Activated T-helper 1 cell treated with anti-CD3 and anti-CD28 coated beads, Interleukin-12 subunit alpha, Interleukin-12 subunit beta, Interleukin-2, Interleukin-4 antibody, amounts not matched to agents 30 ng/mL and 10 ng/mL and 1 ng/mL, durations not matched to agents 14 hours and 24 hours and 36 hours (primary cell): Measurements from ENCODE around the gene SKIC3. TPM values are rescaled to one million over a fixed set of nuclear protein-coding genes. Genes with fewer than 3 reads are reported as not detected.

ENCODE experiments used
- DNase-seq: peaks from one replicate; pipeline ENCODE4 v3.0.0; 2021; ENCODE audit warnings: low spot score
- H3K27ac Mint-ChIP-seq: one replicate; pipeline ENCODE4 v1.8.0; 2021; ENCODE audit warnings: mild to moderate bottlenecking, mixed read lengths
- H3K27me3 Mint-ChIP-seq: one replicate; pipeline ENCODE4 v1.8.0; 2022; ENCODE audit warnings: mild to moderate bottlenecking, moderate library complexity, mixed read lengths; ENCODE audit not compliant: insufficient read depth
- H3K36me3 Mint-ChIP-seq: one replicate; pipeline ENCODE4 v1.8.0; 2021; ENCODE audit warnings: low read depth, mixed read lengths
- H3K4me1 Mint-ChIP-seq: one replicate; pipeline ENCODE4 v1.8.0; 2021; ENCODE audit warnings: low read depth, mixed read lengths
- H3K4me3 Mint-ChIP-seq: one replicate; pipeline ENCODE4 v1.8.0; 2021; ENCODE audit warnings: mild to moderate bottlenecking, moderate library complexity, mixed read lengths
- H3K9me3 Mint-ChIP-seq: one replicate; pipeline ENCODE4 v1.8.0; 2021; ENCODE audit warnings: mixed read lengths
- intact Hi-C: fragments of 100-400 bp; cut with micrococcal nuclease; formaldehyde crosslinking; loops from one replicate; pipeline ENCODE4 v1.15.1; 2024
- total RNA-seq: library from RNA; stranded (reverse); gene quantifications from 2 replicates; pipeline ENCODE4 v1.2.3, GENCODE V29; 2022

Gene SKIC3
- total RNA-seq, 1 donor from 2014 or later, result 63.8 TPM

DNA sequence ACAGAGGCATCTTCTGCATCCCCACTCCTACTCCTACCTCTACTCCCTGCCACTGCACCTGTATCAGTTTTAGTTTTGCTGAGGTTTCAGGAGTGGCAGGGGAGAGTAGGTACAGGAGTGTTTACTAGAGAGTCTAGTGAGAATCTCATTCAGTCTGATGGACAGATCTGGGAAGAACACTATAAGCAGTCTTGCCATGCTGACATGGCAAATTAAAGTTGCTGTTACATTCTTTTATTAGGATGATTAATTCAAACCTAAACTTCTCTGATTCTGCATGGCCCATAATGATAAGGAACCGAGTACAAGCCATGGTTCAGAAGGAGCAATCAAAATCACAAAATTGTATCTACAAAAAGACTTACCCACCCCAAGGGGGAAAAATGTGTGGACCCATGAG lies 7.5 kb upstream of the SKIC3 start:
- Mint-ChIP-seq H3K27me3 (peaks cover 2% of the 10 kb centered on the region), H3K27ac (no peak overlapping the region), H3K4me1 (no peaks in the 10 kb centered on the region), H3K4me3 (no peak overlapping the region), H3K36me3 (peaks cover 2% of the 10 kb centered on the region), H3K9me3 (no peaks in the 10 kb centered on the region)
- intact Hi-C loops, result no loop called here
- DNase-seq, result no peak

DNA sequence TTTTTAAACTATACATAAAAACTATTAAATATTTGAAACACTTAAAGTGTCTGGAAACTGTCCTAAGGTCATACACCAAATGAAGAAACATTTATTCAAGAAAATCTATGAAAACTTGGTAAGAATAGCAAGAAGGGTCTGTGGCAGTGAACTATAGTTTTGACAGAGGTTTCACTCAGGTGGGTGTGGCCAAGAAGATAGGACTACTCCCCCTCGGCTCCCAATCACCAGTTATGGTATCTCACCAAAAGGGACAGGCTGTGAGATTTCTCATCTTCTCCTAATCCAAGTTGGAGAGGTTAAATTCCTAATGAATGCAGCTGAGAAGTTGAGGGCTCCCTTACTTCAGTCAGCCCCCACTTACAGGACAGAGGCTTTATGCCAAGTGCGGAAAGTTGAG lies 3.1 kb upstream of the SKIC3 start:
- intact Hi-C loops, result loop anchor here (10.0 kb wide), 2 partner anchors 1317 to 1377 kb away; partner anchors contain the start of genes ERAP2 and LNPEP
- Mint-ChIP-seq H3K9me3 (no peaks in the 10 kb centered on the region), H3K36me3 (peaks cover 3% of the 10 kb centered on the region), H3K27me3 (peaks cover 2% of the 10 kb centered on the region), H3K4me1 (peaks cover 22% of the 10 kb centered on the region), H3K4me3 (no peak overlapping the region), H3K27ac (no peak overlapping the region)
- DNase-seq, result no peak

DNA sequence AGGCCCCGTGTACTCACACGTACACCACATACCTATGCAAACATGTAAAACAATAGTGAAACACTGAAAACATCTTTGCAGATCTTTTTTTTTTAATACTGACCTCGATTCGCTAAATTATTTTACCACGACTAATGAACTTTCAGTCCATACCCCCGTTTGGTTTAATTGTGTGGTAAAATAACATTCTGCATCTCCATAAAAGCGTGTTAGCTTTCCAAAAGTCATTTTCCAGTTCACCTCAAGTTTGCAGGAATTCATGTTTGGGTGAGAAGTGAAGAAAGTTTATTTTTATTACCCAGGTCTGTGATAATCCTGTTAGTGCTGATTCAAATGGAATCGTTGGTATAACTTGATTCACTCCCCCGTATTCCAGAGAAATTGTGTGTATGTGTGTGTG lies 776 bp upstream of the SKIC3 start:
- intact Hi-C loops, result loop anchor here (1.0 to 10.0 kb wide), 13 partner anchors 36 to 1379 kb away; partner anchors contain the start of genes CAST, ELL2, ERAP2 and GLRX
- H3K4me3 Mint-ChIP-seq, result peak overlapping the region; percentile 94
- no peak for DNase-seq
- peak overlapping the region; percentile 94 for H3K27ac Mint-ChIP-seq
- H3K36me3 Mint-ChIP-seq, result peaks cover 9% of the 10 kb centered on the region
- no peaks in the 10 kb centered on the region for H3K9me3 Mint-ChIP-seq
- peaks cover 39% of the 10 kb centered on the region for H3K4me1 Mint-ChIP-seq
- no peaks in the 10 kb centered on the region for H3K27me3 Mint-ChIP-seq

DNA sequence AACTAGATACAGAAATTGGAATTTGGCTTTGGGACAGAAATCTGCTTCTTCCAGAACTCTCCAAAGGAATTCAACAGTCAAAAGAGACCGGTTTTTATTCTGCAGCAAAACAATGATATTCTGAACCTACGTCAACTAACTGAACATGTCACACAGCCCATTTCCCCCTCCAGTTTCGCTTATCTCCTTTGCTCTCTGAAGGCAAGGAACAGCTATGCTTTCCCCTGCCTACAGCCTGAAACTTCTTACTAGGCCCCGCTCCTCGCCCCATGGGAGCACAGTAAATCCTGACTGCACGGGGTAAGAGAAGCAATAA lies 488 bp downstream of the SKIC3 start:
- H3K27ac Mint-ChIP-seq, result peak overlapping the region; percentile 94
- DNase-seq, result no peak
- intact Hi-C loops, result loop anchor here (2.0 to 10.0 kb wide), 8 partner anchors 207 to 1442 kb away; partner anchors contain the start of genes CAST, ELL2, ERAP2 and GLRX

DNA sequence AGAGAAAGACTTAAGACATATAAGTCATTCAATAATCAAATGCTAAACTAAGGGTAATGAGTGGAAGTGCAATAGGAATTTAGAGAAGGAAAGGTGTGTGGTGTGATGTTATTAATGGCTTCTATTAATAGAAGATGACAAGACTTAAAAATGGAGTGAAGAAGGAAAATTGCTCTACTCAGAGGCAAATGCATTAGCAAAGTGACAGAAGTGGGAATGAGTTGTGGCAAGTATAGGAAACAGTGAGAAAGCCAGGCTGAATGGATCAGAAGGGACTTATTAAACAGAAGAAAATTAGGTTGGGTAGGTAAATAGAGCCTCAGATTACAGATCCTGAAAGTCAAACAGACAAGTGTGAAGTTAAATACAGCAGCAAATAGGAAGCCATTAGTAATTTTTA lies 5.7 kb downstream of the SKIC3 start:
- no peak for DNase-seq
- Mint-ChIP-seq H3K4me1 (peaks cover 33% of the 10 kb centered on the region), H3K27ac (no peak overlapping the region), H3K9me3 (no peaks in the 10 kb centered on the region), H3K36me3 (peaks cover 35% of the 10 kb centered on the region), H3K27me3 (no peaks in the 10 kb centered on the region), H3K4me3 (no peak overlapping the region)
- intact Hi-C loops, result no loop called here

More for the DNA sequence above, 488 bp downstream of the SKIC3 start:
- Mint-ChIP-seq H3K4me1 (peaks cover 39% of the 10 kb centered on the region), H3K9me3 (no peaks in the 10 kb centered on the region), H3K27me3 (no peaks in the 10 kb centered on the region), H3K4me3 (peak overlapping the region; percentile 94), H3K36me3 (peaks cover 17% of the 10 kb centered on the region)

DNA sequence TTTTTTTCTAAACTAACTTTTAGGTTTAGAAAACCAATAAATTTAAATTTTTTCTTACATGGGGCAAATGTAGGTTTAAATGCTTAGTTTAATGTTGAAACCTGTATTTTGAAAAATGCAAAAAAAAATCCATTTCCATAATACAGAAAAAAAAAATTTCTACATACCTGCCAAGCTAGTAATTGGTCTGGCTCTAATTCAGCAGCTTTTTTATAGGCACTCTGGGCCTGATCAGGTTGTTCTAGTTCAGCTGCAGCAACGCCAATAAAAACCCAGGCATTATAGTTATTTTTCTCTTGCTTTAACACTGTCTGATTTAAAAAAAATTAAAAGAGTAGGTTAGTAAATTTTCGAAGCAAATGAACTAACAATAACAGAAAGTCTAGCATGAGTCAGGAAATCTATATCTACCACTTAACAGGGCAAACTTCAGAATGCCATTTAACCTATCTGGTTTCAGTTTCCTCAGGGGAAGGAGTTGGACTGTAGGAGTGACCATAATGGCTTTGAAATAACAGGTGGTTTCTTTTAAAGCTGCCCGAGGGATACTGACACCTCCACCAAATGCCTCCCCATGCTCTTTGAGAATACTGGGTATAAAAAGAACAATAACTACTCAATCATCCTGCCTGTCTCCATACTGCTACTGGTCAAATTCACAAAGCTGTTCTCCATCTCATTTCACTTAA lies 11.6 kb downstream of the SKIC3 start:
- H3K36me3 Mint-ChIP-seq, result peaks cover 40% of the 10 kb centered on the region
- H3K9me3 Mint-ChIP-seq, result no peaks in the 10 kb centered on the region
- intact Hi-C loops, result no loop called here
- H3K4me1 Mint-ChIP-seq, result peaks cover 6% of the 10 kb centered on the region
- H3K27ac Mint-ChIP-seq, result no peak overlapping the region
- no peak overlapping the region for H3K4me3 Mint-ChIP-seq
- DNase-seq, result no peak
- H3K27me3 Mint-ChIP-seq, result no peaks in the 10 kb centered on the region

DNA sequence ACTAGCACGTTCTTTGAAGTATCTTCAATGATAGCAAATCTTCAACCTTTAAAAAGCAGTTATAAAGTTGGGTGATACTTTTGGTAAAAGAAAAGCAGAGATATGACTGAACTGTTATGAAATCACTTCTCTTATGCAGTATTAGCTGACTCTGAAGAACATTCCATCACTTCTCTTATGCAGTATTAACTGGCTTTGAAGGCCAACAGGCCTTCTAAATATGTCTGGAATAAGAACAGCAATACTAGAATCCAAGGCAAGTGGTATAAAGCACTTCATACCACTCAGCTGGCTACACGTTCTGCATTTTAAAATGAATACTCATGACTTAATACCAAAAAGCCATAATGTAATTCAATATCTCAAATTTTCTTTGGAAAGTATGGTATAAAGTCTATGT lies 17.3 kb downstream of the SKIC3 start:
- H3K9me3 Mint-ChIP-seq, result no peaks in the 10 kb centered on the region
- H3K27me3 Mint-ChIP-seq, result no peaks in the 10 kb centered on the region
- intact Hi-C loops, result no loop called here

DNA sequence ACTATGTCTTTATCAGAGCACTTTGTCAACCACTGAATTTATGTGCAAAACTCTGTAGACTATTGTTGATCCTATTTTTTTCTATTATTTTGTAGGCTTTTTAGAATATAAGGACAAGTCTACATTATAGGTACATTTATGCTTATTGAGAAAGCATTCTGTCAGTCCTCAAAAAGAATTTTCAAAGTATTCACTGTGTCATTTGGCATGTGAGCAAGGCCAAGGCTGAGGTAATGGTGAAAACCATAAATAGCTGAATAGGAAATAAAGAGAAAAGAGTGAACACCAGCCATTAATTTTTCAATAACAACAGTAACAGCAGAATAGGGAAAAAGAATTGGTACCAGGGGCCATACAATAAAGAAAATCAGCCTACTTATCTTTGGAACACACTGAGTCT lies 21.0 kb downstream of the SKIC3 start:
- Mint-ChIP-seq H3K27ac (no peak overlapping the region), H3K9me3 (no peaks in the 10 kb centered on the region), H3K4me1 (no peaks in the 10 kb centered on the region), H3K4me3 (no peak overlapping the region), H3K27me3 (no peaks in the 10 kb centered on the region), H3K36me3 (peaks cover 47% of the 10 kb centered on the region)
- intact Hi-C loops, result no loop called here
- DNase-seq, result no peak

More for the DNA sequence above, 17.3 kb downstream of the SKIC3 start:
- Mint-ChIP-seq H3K4me1 (no peaks in the 10 kb centered on the region), H3K4me3 (no peak overlapping the region), H3K27ac (no peak overlapping the region), H3K36me3 (peaks cover 53% of the 10 kb centered on the region)
- DNase-seq, result no peak

DNA sequence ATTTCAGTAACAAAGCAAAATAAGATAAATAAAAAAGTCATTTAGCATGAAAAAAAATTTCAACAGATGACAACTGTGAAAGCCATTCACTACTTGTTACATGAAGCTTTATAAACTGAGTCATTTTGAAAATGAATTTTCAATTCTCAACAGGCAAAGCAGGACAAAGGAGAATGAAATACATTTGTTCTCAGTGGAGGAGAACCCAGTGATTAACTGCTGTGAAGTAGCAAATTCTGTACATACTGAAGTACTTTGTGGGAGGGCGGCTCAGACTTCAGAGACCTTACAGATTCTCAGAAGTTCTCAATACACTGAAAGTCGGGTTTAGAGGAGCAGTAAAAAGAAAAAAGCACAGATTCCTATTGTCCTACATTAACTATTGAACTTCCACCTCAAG lies 21.7 kb downstream of the SKIC3 start:
- H3K36me3 Mint-ChIP-seq, result peaks cover 52% of the 10 kb centered on the region
- intact Hi-C loops, result no loop called here
- H3K9me3 Mint-ChIP-seq, result no peaks in the 10 kb centered on the region
- no peaks in the 10 kb centered on the region for H3K4me1 Mint-ChIP-seq
- H3K27ac Mint-ChIP-seq, result no peak overlapping the region
- DNase-seq, result no peak
- H3K4me3 Mint-ChIP-seq, result no peak overlapping the region
- H3K27me3 Mint-ChIP-seq, result no peaks in the 10 kb centered on the region

DNA sequence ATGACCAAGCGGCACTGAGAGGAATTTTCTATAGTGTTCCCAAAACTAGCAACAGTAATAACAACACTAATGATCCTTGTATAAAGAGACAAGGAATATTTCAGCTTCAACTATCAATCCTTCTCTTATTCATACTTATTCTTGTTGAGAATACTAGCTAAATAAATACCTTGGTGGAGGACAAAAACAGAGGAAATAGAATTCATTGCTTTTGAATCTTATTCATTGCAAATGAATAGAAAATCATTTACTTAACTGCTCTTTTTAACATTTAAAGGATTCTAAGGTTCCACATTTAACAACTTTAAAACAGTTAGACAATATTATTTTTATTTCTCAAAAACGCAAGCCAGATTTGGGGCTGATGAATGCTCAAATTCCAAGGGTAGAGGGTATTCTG lies 22.4 kb downstream of the SKIC3 start:
- H3K4me1 Mint-ChIP-seq, result no peaks in the 10 kb centered on the region
- intact Hi-C loops, result no loop called here
- H3K27ac Mint-ChIP-seq, result no peak overlapping the region
- no peak for DNase-seq
- H3K27me3 Mint-ChIP-seq, result no peaks in the 10 kb centered on the region
- no peaks in the 10 kb centered on the region for H3K9me3 Mint-ChIP-seq
- H3K36me3 Mint-ChIP-seq, result peaks cover 56% of the 10 kb centered on the region
- H3K4me3 Mint-ChIP-seq, result no peak overlapping the region

DNA sequence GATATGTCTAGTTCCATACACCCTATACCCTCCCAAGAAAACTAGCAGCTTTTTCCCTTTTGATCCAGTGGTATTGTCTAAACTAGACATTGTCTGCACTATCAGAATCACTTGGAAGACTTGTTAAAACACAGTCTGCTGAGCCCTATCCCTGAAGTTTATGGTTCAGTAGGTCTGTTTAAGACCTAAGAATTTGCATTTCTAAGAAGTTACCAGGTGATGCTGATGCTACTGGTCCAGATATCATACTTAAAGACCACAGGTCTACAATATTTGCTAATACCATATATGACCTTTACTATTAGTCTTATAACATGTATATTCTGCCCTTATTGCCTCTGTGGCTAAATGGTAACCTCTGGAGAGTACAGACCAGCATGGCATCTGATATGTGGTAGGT lies 23.3 kb downstream of the SKIC3 start:
- Mint-ChIP-seq H3K27me3 (no peaks in the 10 kb centered on the region), H3K4me1 (no peaks in the 10 kb centered on the region), H3K9me3 (no peaks in the 10 kb centered on the region), H3K4me3 (no peak overlapping the region), H3K27ac (no peak overlapping the region), H3K36me3 (peaks cover 52% of the 10 kb centered on the region)
- DNase-seq, result no peak
- intact Hi-C loops, result no loop called here

DNA sequence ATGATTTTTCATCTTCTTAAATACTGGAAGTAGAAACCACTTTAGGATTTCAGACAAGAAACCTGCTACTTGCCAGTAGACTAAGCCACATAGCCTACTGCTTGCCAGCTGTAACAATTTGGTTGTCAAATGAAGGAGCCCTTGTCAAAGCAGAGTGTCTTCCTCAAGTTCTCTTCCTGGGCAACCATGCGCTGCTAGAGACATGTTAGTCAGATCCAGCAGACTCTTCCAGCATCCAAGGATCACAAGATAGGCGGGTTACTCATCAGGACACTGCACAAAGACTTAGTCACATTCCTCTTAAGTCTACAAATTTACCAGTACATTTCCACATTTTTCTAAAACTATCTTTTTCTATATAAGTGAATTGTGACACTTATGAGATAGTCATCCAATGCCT lies 24.4 kb downstream of the SKIC3 start:
- no peak for DNase-seq
- Mint-ChIP-seq H3K27me3 (no peaks in the 10 kb centered on the region), H3K4me1 (no peaks in the 10 kb centered on the region), H3K27ac (no peak overlapping the region), H3K9me3 (no peaks in the 10 kb centered on the region), H3K4me3 (no peak overlapping the region), H3K36me3 (peaks cover 51% of the 10 kb centered on the region)
- intact Hi-C loops, result no loop called here

DNA sequence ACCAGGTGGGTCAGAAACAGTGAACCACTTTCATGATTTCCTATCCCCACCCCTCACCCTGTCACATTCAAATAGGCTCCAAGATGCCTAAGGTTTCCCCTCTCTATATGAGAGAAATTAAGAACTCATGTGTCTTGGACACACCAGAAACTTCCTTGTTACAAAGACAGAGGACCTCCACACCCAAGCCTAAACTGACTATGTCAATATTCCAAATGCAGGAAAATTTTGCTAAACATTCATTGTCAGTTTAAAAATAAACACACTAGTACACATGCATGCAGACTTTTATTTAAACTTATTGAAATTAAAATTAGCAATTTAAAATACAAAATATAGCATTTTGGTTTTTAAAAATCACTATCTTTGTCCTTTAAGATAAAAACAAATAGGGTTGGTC lies 26.2 kb downstream of the SKIC3 start:
- Mint-ChIP-seq H3K27me3 (no peaks in the 10 kb centered on the region), H3K9me3 (no peaks in the 10 kb centered on the region), H3K27ac (no peak overlapping the region), H3K4me3 (no peak overlapping the region), H3K36me3 (peaks cover 41% of the 10 kb centered on the region), H3K4me1 (no peaks in the 10 kb centered on the region)
- intact Hi-C loops, result no loop called here
- DNase-seq, result no peak

DNA sequence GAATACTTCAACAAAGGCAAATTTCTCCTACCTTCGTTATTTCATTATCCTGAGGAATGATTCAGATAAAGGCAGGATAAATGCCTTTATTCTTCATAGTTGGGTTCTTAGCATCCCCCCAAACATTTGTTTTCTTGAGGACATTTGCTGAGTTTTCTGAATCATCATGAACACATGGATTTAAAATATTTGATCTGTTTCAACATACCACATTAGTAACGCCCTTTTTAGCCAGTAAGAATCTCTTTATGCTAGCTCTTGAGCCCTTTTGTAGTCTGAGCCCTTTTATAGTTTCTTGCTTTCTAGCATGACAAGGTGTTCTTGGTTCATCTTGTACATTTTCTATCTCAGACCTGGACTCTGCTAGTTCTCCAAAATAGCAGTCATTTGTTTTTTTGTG lies 27.9 kb downstream of the SKIC3 start:
- DNase-seq, result no peak
- H3K4me3 Mint-ChIP-seq, result no peak overlapping the region
- H3K36me3 Mint-ChIP-seq, result peaks cover 34% of the 10 kb centered on the region
- no peaks in the 10 kb centered on the region for H3K9me3 Mint-ChIP-seq
- H3K27me3 Mint-ChIP-seq, result no peaks in the 10 kb centered on the region
- H3K27ac Mint-ChIP-seq, result no peak overlapping the region
- intact Hi-C loops, result no loop called here
- no peaks in the 10 kb centered on the region for H3K4me1 Mint-ChIP-seq
